MG63 (cell line): ENCODE measurements around the gene AGMO. TPM values are rescaled to one million over a fixed set of nuclear protein-coding genes. Genes with fewer than 3 reads are reported as not detected.

Experiments
- DNase-seq: peaks from one replicate; pipeline ENCODE4 v3.0.0-alpha.2; 2020
- H3K27me3 ChIP-seq: fragments of 250-450 bp; sonication (Bioruptor Pico); 2 replicates; pipeline ENCODE4 v1.5.1; 2020; ENCODE audit warnings: mild to moderate bottlenecking, moderate library complexity
- H3K36me3 ChIP-seq: fragments of 250-450 bp; sonication (Bioruptor Pico); 2 replicates; pipeline ENCODE4 v1.5.1; 2020; ENCODE audit warnings: mild to moderate bottlenecking, moderate library complexity
- H3K4me3 ChIP-seq: fragments of 250-450 bp; sonication (Bioruptor Pico); 2 replicates; pipeline ENCODE4 v1.5.1; 2020; ENCODE audit warnings: mild to moderate bottlenecking, moderate library complexity
- H3K9me3 ChIP-seq: fragments of 250-450 bp; sonication (Bioruptor Pico); 2 replicates; pipeline ENCODE4 v1.5.1; 2020; ENCODE audit warnings: mild to moderate bottlenecking, moderate library complexity
- total RNA-seq: library from RNA; depleted of rRNA; stranded (reverse); fragments of >200 nt; shearing (Covaris generic); gene quantifications from 2 replicates; pipeline ENCODE4 v1.2.3, GENCODE V29; 2014; ENCODE audit warnings: low replicate concordance

AGMO gene
- total RNA-seq, 1 experiment from 2014 or later, result not detected

DNA sequence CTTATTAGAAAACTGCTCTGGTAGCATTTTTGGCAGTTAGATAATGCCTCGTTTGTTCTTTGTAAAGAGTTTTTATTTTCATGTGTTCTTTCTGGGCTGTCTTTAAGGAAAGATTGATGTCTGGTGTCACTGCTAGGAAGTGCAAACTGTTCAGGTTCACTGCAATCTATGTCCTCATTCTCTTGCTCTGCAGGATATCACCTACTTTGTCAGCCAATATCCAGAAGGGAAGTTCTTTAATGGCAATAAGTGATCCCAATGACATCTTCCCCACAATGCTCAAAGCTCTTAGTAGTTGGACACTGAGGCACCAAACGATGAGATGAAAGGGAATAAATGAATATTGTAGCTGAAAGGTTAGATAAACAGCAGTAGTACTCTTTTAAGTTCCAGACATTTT, 115.1 kb downstream of the AGMO start:
- H3K27me3 ChIP-seq, result no peaks in the 10 kb centered on the region
- H3K36me3 ChIP-seq, result no peaks in the 10 kb centered on the region
- H3K4me3 ChIP-seq, result no peak overlapping the region
- DNase-seq, result no peak
- no peaks in the 10 kb centered on the region for H3K9me3 ChIP-seq

DNA sequence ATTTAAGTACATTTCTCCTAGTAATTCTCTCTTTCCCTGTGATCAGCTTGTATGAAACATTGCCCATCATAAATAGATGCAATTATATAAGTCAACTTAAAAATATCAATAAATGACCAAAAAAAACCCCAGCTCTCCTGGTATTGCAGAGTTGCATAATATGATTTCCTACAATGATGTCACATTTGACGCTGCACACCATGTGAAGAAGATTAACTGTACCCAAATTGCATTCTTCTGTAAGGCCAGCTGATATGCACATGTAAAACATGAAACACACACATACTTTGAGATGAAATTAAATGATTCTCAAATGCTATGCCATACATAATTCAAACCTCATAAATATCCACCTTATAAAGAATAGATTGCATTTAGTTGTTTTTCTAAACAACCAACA, 115.5 kb downstream of the AGMO start:
- DNase-seq, result no peak
- no peak overlapping the region for H3K4me3 ChIP-seq
- no peaks in the 10 kb centered on the region for H3K9me3 ChIP-seq
- H3K27me3 ChIP-seq, result no peaks in the 10 kb centered on the region
- no peaks in the 10 kb centered on the region for H3K36me3 ChIP-seq

DNA sequence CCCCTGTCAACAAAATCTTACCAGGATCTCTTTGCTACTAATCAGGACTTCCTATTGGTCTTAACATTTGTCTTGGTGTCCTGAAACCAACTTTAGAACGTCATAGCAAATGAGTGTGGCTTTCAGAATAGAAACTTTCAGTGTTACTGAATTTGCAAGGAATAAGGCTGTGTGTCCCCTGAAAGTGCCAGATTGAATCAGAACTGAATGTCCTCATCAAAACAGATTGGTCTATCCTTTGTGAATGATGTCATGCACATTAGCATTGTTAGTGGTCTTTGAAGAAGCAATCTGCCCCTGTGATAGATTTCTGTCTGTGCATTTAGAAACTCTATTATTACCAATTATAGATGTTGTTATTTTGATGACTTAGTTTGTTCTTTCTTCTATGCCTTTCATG, 119.9 kb downstream of the AGMO start:
- Histone ChIP-seq H3K9me3 (no peaks in the 10 kb centered on the region), H3K4me3 (no peak overlapping the region), H3K36me3 (no peaks in the 10 kb centered on the region), H3K27me3 (no peaks in the 10 kb centered on the region)
- no peak for DNase-seq

DNA sequence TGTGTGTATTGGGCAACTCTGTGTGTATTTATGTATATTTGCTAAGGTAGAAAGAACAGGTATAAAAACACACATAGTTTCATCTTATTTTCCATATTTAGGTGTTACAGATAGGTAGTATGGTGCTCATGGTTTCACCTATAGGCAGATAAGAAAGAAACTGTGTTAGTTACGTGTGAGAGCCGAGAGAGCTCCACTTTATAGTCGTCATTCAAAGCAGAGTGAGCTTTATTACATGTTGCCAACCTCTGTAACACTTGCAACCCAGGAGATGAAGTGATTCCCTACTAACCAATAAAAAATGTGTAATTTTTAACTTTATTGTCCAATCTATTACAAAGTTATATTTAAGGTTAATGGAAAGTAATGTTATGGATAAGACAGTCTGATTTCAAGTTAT, 121.3 kb downstream of the AGMO start:
- no peak for DNase-seq
- H3K4me3 ChIP-seq, result no peak overlapping the region
- H3K36me3 ChIP-seq, result no peaks in the 10 kb centered on the region
- no peaks in the 10 kb centered on the region for H3K9me3 ChIP-seq
- no peaks in the 10 kb centered on the region for H3K27me3 ChIP-seq

DNA sequence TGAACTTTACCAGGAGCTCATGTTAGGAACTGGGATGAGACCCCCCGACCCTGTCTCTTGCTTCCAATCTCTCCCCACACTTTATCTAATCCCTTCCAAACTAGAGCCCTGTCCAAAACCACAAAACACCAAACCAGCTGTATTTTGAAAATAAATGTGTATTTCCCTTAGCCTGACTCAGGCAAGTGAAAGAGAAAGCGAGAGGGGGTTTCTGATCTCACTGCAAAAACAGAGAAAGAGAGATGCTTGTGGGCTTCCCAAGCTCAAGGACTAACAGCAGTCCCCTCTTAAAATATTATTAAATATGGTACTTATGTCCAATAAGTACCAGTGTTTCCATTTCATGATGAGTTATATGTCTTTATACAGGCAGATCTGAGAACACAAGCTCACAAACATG, 122.0 kb downstream of the AGMO start:
- Histone ChIP-seq H3K4me3 (no peak overlapping the region), H3K9me3 (no peaks in the 10 kb centered on the region), H3K27me3 (no peaks in the 10 kb centered on the region), H3K36me3 (no peaks in the 10 kb centered on the region)
- DNase-seq, result no peak

DNA sequence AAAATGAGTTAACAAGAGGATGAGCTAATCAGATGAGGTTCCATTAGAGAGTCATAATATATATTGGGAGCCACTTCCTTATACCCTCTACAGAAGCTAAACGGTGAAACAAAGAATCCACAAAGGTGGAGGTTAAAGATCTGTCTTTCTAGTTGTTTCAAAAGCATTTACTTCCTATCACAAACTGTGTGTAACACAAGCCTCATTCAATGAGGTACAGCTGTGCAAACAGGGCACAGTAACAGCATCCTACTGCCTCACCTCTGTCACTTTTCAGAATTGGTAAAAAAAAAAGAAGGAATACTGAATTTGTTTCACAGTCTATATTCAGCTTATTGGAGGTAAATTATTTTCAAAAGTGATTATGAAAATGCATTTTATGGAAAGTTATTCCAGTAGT, 128.7 kb downstream of the AGMO start:
- H3K9me3 ChIP-seq, result no peaks in the 10 kb centered on the region
- H3K4me3 ChIP-seq, result no peak overlapping the region
- no peaks in the 10 kb centered on the region for H3K27me3 ChIP-seq
- DNase-seq, result no peak
- H3K36me3 ChIP-seq, result no peaks in the 10 kb centered on the region

DNA sequence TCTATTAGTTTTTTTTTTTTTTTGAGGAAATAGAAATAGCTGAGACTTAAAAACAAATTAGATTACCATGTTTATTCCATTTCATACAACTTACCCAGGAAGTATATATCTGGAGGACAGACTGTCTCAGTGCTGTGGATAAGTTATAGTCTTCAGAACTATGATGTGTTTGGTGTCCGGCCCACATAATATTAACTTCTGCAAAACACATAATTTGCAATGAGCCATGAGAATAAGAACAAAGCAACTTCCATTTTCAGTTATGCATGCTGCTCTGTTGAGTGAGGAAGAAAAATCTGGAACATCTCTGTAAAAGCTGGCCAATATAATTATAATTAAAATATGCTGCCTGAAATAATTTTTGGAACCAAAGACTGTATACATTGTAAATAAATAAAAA, 130.9 kb downstream of the AGMO start:
- Histone ChIP-seq H3K4me3 (no peak overlapping the region), H3K36me3 (no peaks in the 10 kb centered on the region), H3K9me3 (no peaks in the 10 kb centered on the region), H3K27me3 (no peaks in the 10 kb centered on the region)
- DNase-seq, result no peak

DNA sequence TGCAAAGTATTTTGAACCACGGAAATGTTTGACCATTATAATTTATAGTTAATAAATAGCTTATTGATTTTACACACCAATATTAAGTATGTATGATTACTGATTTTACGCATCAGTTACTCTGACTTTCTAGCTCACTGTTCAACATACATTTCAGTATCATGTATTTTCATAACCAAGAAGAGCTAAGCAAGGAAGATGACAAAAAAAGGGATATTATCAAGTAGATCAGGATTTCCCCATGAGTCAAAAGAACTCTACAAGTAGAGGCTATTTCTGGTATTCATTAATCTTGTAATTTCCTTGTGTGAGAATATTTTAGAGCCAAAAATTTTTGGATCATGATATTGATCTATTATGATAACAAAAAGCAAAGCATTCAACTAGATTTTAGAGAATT, 131.6 kb downstream of the AGMO start:
- DNase-seq, result no peak
- no peaks in the 10 kb centered on the region for H3K36me3 ChIP-seq
- no peaks in the 10 kb centered on the region for H3K9me3 ChIP-seq
- H3K4me3 ChIP-seq, result no peak overlapping the region
- H3K27me3 ChIP-seq, result no peaks in the 10 kb centered on the region

DNA sequence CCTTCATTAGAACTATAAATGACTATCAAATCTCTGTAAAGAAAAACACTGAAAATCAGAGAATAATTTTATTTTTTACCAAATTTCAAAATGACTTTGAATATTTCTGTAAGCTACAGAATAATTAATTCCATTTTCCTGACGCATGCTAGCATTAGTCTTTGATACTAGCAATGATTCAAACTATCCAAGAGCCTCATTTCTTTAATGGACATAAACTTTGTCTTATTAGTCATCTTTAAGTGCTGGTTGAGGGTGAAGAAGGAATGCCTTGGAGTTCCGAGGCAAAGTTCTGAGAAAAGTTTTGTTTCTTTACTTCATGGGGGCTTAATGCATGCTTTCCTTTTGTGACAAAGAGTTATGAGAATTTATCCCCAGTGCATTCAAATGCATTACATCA, 137.3 kb downstream of the AGMO start:
- Histone ChIP-seq H3K27me3 (no peaks in the 10 kb centered on the region), H3K9me3 (no peaks in the 10 kb centered on the region), H3K4me3 (no peak overlapping the region), H3K36me3 (no peaks in the 10 kb centered on the region)
- DNase-seq, result no peak

DNA sequence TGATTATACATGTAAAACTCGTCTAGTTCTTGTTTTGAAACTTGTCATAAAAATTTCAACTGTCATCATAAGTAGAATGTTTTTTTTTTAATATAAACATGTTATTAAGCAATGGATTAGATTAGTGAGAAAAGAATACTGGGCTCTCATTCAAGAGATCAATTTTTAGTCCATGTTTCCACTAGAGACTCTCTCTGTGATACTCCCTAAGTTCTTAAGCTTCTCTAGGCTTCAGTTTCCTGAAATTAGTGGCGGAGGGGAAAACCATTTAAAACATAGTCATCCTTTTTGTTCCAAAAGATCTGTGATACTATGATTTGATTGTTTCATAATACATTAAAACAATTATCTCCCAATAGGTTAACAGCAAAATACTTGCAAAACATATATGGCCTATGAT, 142.2 kb downstream of the AGMO start:
- Histone ChIP-seq H3K4me3 (no peak overlapping the region), H3K36me3 (no peaks in the 10 kb centered on the region), H3K9me3 (no peaks in the 10 kb centered on the region), H3K27me3 (no peaks in the 10 kb centered on the region)
- DNase-seq, result no peak

DNA sequence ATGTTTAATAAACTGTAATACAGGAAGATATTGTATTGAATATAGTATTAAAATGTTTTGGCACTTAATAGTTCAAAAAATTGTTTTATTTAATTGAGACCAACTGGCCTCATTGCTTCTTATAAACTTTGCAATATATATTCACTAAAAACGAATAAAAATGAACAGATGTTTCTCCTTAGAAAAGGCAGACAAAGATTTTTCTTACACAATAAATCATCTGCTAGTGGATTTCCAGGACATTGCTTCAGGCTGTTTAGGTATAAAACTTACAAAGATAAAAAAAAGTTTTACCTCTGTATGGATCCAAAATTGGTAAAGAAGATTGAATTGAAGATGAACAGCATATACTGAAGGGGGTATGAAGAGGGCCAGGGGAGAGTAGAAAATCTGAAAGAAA, 143.6 kb downstream of the AGMO start:
- no peaks in the 10 kb centered on the region for H3K27me3 ChIP-seq
- no peak overlapping the region for H3K4me3 ChIP-seq
- H3K36me3 ChIP-seq, result no peaks in the 10 kb centered on the region
- no peaks in the 10 kb centered on the region for H3K9me3 ChIP-seq
- DNase-seq, result no peak

DNA sequence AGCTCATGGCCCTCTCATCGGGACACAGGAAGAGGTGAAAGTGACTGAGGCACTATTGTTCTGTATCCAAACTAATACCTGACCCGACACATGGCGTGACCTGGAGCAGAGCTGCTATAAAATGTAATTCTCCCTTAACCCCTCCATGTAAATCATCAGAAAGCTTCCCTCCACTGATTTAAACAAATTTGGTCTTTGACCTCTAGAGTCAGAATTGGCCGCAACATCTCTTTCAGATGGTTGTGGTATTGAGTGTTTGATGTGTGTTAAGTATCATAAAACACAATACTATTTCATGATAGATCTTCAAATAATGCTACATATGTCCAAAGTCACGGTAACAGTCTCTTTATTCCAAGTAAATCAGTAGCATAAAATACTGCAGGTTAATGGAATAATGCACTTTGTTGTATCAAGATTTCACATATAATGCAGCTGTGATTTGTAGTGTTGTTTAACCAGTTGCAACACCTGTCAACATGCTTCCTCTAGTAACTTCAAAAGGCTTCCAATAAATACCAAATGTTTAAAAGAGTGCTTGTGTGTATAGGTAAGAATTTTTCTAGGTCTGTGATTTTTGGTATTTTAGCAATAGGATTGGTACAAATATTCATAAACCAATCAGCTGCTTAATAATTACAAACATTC, 144.3 kb downstream of the AGMO start:
- H3K9me3 ChIP-seq, result no peaks in the 10 kb centered on the region

DNA sequence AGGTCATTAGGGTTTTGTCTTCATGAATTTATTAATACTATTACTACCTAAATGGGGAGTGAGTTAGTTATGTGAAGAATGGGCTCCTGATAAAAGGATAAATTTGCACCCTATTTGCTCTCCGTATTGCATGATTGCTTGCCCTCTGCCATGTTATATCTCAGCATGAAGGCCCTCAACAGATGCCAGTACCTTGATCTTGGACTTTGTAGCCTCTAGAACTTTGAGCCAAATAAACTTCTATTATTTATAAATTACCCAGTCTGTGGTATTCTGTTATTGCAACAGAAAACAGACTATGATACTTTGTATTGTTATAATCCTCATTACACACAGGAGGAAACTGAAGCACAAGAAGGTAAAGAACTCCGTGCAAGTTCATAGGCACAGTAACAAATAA, 150.8 kb downstream of the AGMO start:
- H3K9me3 ChIP-seq, result no peaks in the 10 kb centered on the region
- no peaks in the 10 kb centered on the region for H3K36me3 ChIP-seq
- no peak for DNase-seq
- no peaks in the 10 kb centered on the region for H3K27me3 ChIP-seq
- H3K4me3 ChIP-seq, result no peak overlapping the region

More for the DNA sequence above, 144.3 kb downstream of the AGMO start:
- H3K27me3 ChIP-seq, result no peaks in the 10 kb centered on the region
- DNase-seq, result no peak
- no peak overlapping the region for H3K4me3 ChIP-seq
- H3K36me3 ChIP-seq, result no peaks in the 10 kb centered on the region

DNA sequence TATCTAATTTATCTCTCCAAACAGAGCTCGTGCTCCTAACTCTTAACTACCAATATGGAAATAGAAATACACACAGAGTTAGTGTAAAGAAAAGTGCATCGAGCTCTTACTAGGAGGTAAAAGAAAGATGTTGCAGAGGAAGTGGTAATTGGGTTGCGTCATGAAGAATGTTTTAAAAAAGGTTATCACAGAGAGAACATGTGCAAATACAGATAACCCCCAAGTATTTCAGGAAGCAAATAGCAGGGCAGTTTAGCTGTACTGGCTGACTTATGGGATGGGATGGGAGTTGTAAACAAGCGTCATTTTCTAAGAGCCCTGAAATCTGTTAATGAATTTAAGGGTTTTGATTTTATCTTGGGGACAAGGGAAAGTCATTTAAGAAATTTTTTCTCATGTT, 153.9 kb downstream of the AGMO start:
- Histone ChIP-seq H3K27me3 (no peaks in the 10 kb centered on the region), H3K4me3 (no peak overlapping the region), H3K9me3 (no peaks in the 10 kb centered on the region), H3K36me3 (no peaks in the 10 kb centered on the region)
- no peak for DNase-seq

DNA sequence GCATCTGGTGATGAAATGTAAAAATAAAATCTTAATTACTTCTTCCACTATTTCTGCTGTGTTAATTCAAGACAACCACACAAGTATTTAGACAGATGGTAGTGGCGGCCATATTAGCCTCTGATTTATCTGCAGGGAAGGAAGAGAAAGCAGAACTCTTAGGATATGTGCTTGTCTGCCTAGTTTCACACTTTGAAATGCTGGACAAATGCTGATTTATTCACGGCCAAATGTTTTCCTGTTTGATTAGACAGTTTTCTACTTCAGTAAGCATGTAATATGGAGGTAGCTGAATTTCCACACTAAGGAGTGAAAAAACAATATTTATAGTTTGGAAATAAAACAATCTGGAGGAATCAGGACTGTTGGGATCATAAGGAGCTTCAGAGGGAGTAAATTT, 158.1 kb downstream of the AGMO start:
- no peaks in the 10 kb centered on the region for H3K27me3 ChIP-seq
- no peaks in the 10 kb centered on the region for H3K9me3 ChIP-seq
- H3K4me3 ChIP-seq, result no peak overlapping the region
- no peak for DNase-seq
- H3K36me3 ChIP-seq, result no peaks in the 10 kb centered on the region

DNA sequence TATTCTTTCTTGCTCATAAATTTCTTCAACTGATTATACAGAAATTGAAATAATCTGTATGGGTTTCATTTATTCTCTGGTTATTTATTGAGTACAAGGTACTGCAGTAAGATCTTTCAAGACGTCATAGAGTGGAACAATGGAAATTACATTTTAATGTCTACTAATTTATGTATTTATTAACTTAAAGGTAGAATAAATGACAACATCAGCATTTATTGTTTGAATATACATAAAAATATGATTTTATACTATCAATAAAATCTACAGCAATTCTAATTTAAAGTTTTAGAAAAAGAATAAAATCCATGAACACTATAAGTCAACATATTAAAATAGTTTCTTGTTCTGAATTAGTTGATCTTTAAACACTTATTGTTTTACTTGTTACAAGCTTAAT, 158.5 kb downstream of the AGMO start:
- no peaks in the 10 kb centered on the region for H3K36me3 ChIP-seq
- no peaks in the 10 kb centered on the region for H3K9me3 ChIP-seq
- no peaks in the 10 kb centered on the region for H3K27me3 ChIP-seq
- DNase-seq, result no peak
- no peak overlapping the region for H3K4me3 ChIP-seq

DNA sequence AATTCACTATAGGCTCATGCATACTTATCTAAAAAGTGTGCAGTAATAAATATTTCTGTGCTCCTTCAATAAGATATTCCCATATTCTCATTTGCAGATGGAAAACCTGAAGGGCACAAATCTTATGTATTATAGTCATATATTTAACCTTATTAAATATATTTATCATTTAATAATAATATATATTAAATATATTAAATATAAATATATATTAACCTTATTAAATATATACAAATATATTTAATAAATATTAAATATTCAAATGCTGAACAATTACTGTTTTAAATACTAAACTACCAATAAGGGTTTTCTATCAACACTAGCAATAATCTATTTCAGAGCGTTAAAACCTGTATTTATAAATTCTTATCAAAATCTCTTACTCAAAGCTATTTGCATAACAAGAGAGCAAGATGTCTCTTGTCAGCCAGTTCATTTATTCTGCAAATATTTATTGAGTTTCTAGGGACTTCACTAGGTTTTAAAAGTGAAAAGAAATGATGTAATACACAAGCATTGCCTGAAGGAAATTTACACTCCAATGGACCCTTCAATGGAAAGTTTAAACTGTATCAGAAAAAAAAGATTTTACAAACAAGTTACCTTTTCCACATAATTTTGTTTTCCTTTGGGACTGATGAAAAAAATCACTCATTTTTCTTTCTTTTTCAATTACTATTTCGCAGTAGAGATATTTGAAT, 159.2 kb downstream of the AGMO start:
- Histone ChIP-seq H3K27me3 (no peaks in the 10 kb centered on the region), H3K4me3 (no peak overlapping the region), H3K9me3 (no peaks in the 10 kb centered on the region), H3K36me3 (no peaks in the 10 kb centered on the region)
- no peak for DNase-seq

DNA sequence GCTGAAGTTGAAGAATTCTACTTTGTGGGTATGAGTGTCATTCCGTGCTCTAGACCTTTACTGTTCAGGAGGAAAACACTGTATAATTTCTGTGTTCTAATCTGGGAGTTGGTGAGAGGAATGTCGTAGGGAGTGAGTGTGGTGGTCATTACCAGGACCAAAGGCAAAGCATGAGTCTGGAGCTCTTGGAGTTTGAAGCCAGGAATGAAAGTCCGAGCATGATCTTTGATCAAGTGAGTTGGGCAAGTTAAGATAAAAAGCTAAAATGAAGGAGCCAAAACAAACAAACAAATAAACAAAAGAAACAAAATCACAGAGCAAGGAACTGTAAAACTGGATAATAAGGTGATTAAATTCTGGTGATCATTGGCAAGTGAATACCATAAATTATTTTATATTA, 161.4 kb downstream of the AGMO start:
- DNase-seq, result no peak
- no peaks in the 10 kb centered on the region for H3K27me3 ChIP-seq
- H3K9me3 ChIP-seq, result 0 out of 2 replicates have a peak, but pooled peaks cover 2% of the 10 kb centered on the region
- no peak overlapping the region for H3K4me3 ChIP-seq
- H3K36me3 ChIP-seq, result no peaks in the 10 kb centered on the region
